K562 (cell line): ENCODE data around the gene SPINT4. TPM values are rescaled to one million over a fixed set of nuclear protein-coding genes. Genes with fewer than 3 reads are reported as not detected.

Experiments
- ATAC-seq: fragments of 200-7000 bp; cut with Tn5 transposase; 3 replicates; pipeline ENCODE4 v1.9.1; 2020; ENCODE audit warnings: moderate library complexity
- BruUV-seq: library from RNA; stranded (reverse); fragments of 400-500 nt; replicated peaks from 2 replicates; lab custom pipeline; 2021; lab: Mats Ljungman, UMichigan
- CTCF ChIA-PET: fragments of 300-600 bp; formaldehyde crosslinking; extraction: SDS; loops from one replicate; lab custom pipeline; 2021; ENCODE audit warnings: low intra/inter-chr PET ratio; lab: Yijun Ruan, JAX
- POLR2A ChIA-PET: fragments of 300-600, 350-650 bp; sonication (Branson Sonifier 250); formaldehyde crosslinking; extraction: SDS; loops from one replicate; lab custom pipeline; 2021; ENCODE audit warnings: antibody characterized with exemption, inconsistent platforms; lab: Yijun Ruan, JAX
- DNase-seq, 4 experiments: peaks; one replicate each; pipeline versions ENCODE4 v3.0.0 to v3.0.0-alpha.2; 2011 to 2018; ENCODE audit warnings: low spot score in 3 of 4, mixed read lengths in 3 of 4; ENCODE audit errors: extremely low read depth in 1 of 4
- FAIRE-seq: peaks from 2 replicates; lab custom pipeline; 2011; peaks lifted over from hg19 to GRCh38; lab: Jason Lieb, UNC
- H2AFZ ChIP-seq: 2 replicates; pipeline ENCODE4 v1.6.0; 2011; ENCODE audit warnings: low read depth, low read length, control low read depth, inconsistent platforms
- H3K27ac ChIP-seq: fragments of 200-600 bp; 3 replicates; pipeline ENCODE4 v1.8.0; 2011; ENCODE audit warnings: low read depth, mild to moderate bottlenecking, control low read depth, inconsistent platforms, low read length, moderate library complexity, mixed read lengths; ENCODE audit errors: extremely low read depth
- H3K27me3 ChIP-seq, 2 experiments: fragments of 300-600 bp in 1 of 2; 2 replicates in 1 of 2; 3 replicates in 1 of 2; pipeline versions ENCODE4 v1.6.0 to v1.8.0; 2011; ENCODE audit warnings: inconsistent platforms in 2 of 2, low read length in 2 of 2, mild to moderate bottlenecking in 1 of 2, mixed read lengths in 1 of 2, moderate library complexity in 1 of 2; ENCODE audit not compliant: control insufficient read depth in 2 of 2, insufficient read depth in 2 of 2
- H3K36me3 ChIP-seq: fragments of 300-600 bp; 3 replicates; pipeline ENCODE4 v1.8.0; 2011; ENCODE audit warnings: mild to moderate bottlenecking, low read length, inconsistent platforms; ENCODE audit not compliant: control insufficient read depth, insufficient read depth
- H3K4me1 ChIP-seq, 2 experiments: fragments of 200-600 bp in 1 of 2; replicated peaks in 1 of 2; 2 replicates in 1 of 2; 3 replicates in 1 of 2; pipeline versions ENCODE4 v1.5.1 to v1.8.0; 2011; ENCODE audit warnings: inconsistent platforms in 2 of 2, low read length in 2 of 2, mild to moderate bottlenecking in 1 of 2, mixed read lengths in 1 of 2, moderate library complexity in 1 of 2; ENCODE audit not compliant: control insufficient read depth in 2 of 2, insufficient read depth in 2 of 2
- H3K4me2 ChIP-seq: 2 replicates; pipeline ENCODE4 v1.6.1; 2011; ENCODE audit warnings: low read length, control low read depth, inconsistent platforms, mixed read lengths; ENCODE audit not compliant: insufficient read depth
- H3K4me3 ChIP-seq: fragments of 200-600 bp; sonication (generic), shearing (Covaris generic); 2 replicates; pipeline ENCODE4 v1.5.1; 2016; ENCODE audit warnings: control low read depth, inconsistent platforms
- H3K79me2 ChIP-seq: fragments of 200-600 bp; 3 replicates; pipeline ENCODE4 v1.8.0; 2011; ENCODE audit warnings: low read length, inconsistent platforms; ENCODE audit not compliant: control insufficient read depth, insufficient read depth
- H3K9ac ChIP-seq, 2 experiments: 2 replicates each; pipeline versions ENCODE4 v1.6.0 to v1.6.1; 2011; ENCODE audit warnings: low read depth in 2 of 2, low read length in 2 of 2, control low read depth in 1 of 2, inconsistent platforms in 1 of 2, mild to moderate bottlenecking in 1 of 2, mixed read lengths in 1 of 2; ENCODE audit not compliant: insufficient read depth in 1 of 2
- H3K9me1 ChIP-seq: one replicate; pipeline ENCODE4 v1.6.0; 2011; ENCODE audit warnings: inconsistent platforms, mild to moderate bottlenecking, low read length, moderate library complexity; ENCODE audit not compliant: control insufficient read depth, insufficient read depth
- H3K9me3 ChIP-seq: replicated peaks from 2 replicates; pipeline ENCODE4 v1.5.1; 2011; ENCODE audit warnings: low read depth, low read length, inconsistent platforms; ENCODE audit not compliant: control insufficient read depth, insufficient read depth
- H4K20me1 ChIP-seq: replicated peaks from 2 replicates; pipeline ENCODE4 v1.6.1; 2011; ENCODE audit warnings: low read length, inconsistent platforms, mixed read lengths; ENCODE audit not compliant: control insufficient read depth, insufficient read depth
- GATAD2B ChIP-seq: fragments of 450-650 bp; IDR thresholded peaks from 2 replicates; pipeline ENCODE4 v1.6.1; 2017; ENCODE audit warnings: mild to moderate bottlenecking, borderline replicate concordance
- MIER1 ChIP-seq: fragments of 450-650 bp; IDR thresholded peaks from 2 replicates; pipeline ENCODE4 v1.6.1; 2016; ENCODE audit warnings: antibody characterized with exemption, mild to moderate bottlenecking, low read depth
- SMARCC2 ChIP-seq: fragments of 450-650 bp; IDR thresholded peaks from 2 replicates; pipeline ENCODE4 v1.6.1; 2017; ENCODE audit warnings: antibody characterized with exemption, moderate library complexity, mild to moderate bottlenecking, low read depth
- WGBS: fragments of 100-300 bp; shearing (Covaris generic); methylation state at CpG from one replicate; pipeline ENCODE4 v1.1.6; 2016; ENCODE audit warnings: low coverage, mixed read lengths; ENCODE audit not compliant: insufficient coverage; ENCODE audit errors: missing lambda C conversion rate; 5-methylcytosine and 5-hydroxymethylcytosine counted together
- in situ Hi-C: fragments of 300-500 bp; cut with MboI; formaldehyde crosslinking; loops from 4 replicates; pipeline ENCODE4 v1.15.0; 2018; ENCODE audit warnings: inconsistent platforms, mixed read lengths
- intact Hi-C: fragments of 100-400 bp; cut with micrococcal nuclease; formaldehyde crosslinking; loops from 2 replicates; pipeline ENCODE4 v1.14.2; 2022
- polyA plus RNA-seq, 8 experiments: library from polyadenylated mRNA; depleted of rRNA in 4 of 8; stranded (reverse) in 5 of 8; unstranded in 3 of 8; fragments of >200 nt; fragmentation: Nextera tagmentation in 2 of 8; fragmentation: Illumina TruSeq in 1 of 8; extraction: Ambion mirVana in 2 of 8; extraction: Trizol in 1 of 8; gene quantifications; 2 replicates each; pipeline versions ENCODE4 v1.2.1 to v1.2.3, GENCODE V29; 2011 to 2014; ENCODE audit warnings: inconsistent platforms in 1 of 8, missing spikeins in 1 of 8
- total RNA-seq, 7 experiments: library from RNA; depleted of rRNA in 6 of 7; stranded (reverse); fragments of >200 nt in 6 of 7; fragmentation: Illumina TruSeq in 2 of 7; extraction: Trizol in 2 of 7; gene quantifications; 2 replicates each; pipeline versions ENCODE4 v1.2.1 to v1.2.3, GENCODE V29; 2011 to 2021; ENCODE audit warnings: low replicate concordance in 1 of 7
- TF ChIP-seq, protein P1 (sequence below): IDR thresholded peaks from 3 replicates; pipeline ENCODE4 v1.6.1; 2011; ENCODE audit warnings: borderline replicate concordance, mild to moderate bottlenecking, moderate library complexity; ENCODE audit not compliant: insufficient read length; ENCODE audit errors: extremely low read depth
- TF ChIP-seq, protein P2 (sequence below), 2 experiments: fragments of 450-650 bp; IDR thresholded peaks; 2 replicates each; pipeline ENCODE4 v1.6.1; 2016; ENCODE audit warnings: mild to moderate bottlenecking in 2 of 2, borderline replicate concordance in 1 of 2, low read depth in 1 of 2, moderate library complexity in 1 of 2

The SPINT4 gene
- total and polyA plus RNA-seq, 9 of the 15 experiments (the other 6 are each of a cell fraction or from before 2014, with no cell fraction given), result not detected

DNA sequence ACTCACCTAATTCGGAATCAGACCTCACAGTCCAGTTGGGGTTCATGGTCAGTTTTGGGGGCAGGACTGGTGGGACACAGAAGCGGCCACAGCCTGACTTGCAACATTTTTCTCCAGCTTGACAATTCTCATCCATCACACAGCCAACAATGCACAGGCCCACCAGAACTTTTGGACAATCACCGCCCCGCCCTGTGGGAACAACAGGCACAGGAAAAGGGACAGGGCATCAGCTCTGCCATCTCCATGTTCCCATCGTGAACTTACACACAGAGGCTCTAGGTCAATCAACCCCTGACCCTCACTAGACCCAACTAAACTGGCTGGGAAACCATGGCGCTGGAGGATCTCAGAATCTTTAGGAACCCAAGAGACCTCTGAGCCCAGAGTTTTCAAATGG lies 53.3 kb downstream of the SPINT4 start:
- DNase-seq (no peak), FAIRE-seq (no peak), ATAC-seq (no peak)
- TF ChIP-seq GATAD2B (no peak), SMARCC2 (no peak), MIER1 (no peak)
- TF ChIP-seq, protein P1, sequence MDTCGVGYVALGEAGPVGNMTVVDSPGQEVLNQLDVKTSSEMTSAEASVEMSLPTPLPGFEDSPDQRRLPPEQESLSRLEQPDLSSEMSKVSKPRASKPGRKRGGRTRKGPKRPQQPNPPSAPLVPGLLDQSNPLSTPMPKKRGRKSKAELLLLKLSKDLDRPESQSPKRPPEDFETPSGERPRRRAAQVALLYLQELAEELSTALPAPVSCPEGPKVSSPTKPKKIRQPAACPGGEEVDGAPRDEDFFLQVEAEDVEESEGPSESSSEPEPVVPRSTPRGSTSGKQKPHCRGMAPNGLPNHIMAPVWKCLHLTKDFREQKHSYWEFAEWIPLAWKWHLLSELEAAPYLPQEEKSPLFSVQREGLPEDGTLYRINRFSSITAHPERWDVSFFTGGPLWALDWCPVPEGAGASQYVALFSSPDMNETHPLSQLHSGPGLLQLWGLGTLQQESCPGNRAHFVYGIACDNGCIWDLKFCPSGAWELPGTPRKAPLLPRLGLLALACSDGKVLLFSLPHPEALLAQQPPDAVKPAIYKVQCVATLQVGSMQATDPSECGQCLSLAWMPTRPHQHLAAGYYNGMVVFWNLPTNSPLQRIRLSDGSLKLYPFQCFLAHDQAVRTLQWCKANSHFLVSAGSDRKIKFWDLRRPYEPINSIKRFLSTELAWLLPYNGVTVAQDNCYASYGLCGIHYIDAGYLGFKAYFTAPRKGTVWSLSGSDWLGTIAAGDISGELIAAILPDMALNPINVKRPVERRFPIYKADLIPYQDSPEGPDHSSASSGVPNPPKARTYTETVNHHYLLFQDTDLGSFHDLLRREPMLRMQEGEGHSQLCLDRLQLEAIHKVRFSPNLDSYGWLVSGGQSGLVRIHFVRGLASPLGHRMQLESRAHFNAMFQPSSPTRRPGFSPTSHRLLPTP, result no peak
- TF ChIP-seq, protein P2, sequence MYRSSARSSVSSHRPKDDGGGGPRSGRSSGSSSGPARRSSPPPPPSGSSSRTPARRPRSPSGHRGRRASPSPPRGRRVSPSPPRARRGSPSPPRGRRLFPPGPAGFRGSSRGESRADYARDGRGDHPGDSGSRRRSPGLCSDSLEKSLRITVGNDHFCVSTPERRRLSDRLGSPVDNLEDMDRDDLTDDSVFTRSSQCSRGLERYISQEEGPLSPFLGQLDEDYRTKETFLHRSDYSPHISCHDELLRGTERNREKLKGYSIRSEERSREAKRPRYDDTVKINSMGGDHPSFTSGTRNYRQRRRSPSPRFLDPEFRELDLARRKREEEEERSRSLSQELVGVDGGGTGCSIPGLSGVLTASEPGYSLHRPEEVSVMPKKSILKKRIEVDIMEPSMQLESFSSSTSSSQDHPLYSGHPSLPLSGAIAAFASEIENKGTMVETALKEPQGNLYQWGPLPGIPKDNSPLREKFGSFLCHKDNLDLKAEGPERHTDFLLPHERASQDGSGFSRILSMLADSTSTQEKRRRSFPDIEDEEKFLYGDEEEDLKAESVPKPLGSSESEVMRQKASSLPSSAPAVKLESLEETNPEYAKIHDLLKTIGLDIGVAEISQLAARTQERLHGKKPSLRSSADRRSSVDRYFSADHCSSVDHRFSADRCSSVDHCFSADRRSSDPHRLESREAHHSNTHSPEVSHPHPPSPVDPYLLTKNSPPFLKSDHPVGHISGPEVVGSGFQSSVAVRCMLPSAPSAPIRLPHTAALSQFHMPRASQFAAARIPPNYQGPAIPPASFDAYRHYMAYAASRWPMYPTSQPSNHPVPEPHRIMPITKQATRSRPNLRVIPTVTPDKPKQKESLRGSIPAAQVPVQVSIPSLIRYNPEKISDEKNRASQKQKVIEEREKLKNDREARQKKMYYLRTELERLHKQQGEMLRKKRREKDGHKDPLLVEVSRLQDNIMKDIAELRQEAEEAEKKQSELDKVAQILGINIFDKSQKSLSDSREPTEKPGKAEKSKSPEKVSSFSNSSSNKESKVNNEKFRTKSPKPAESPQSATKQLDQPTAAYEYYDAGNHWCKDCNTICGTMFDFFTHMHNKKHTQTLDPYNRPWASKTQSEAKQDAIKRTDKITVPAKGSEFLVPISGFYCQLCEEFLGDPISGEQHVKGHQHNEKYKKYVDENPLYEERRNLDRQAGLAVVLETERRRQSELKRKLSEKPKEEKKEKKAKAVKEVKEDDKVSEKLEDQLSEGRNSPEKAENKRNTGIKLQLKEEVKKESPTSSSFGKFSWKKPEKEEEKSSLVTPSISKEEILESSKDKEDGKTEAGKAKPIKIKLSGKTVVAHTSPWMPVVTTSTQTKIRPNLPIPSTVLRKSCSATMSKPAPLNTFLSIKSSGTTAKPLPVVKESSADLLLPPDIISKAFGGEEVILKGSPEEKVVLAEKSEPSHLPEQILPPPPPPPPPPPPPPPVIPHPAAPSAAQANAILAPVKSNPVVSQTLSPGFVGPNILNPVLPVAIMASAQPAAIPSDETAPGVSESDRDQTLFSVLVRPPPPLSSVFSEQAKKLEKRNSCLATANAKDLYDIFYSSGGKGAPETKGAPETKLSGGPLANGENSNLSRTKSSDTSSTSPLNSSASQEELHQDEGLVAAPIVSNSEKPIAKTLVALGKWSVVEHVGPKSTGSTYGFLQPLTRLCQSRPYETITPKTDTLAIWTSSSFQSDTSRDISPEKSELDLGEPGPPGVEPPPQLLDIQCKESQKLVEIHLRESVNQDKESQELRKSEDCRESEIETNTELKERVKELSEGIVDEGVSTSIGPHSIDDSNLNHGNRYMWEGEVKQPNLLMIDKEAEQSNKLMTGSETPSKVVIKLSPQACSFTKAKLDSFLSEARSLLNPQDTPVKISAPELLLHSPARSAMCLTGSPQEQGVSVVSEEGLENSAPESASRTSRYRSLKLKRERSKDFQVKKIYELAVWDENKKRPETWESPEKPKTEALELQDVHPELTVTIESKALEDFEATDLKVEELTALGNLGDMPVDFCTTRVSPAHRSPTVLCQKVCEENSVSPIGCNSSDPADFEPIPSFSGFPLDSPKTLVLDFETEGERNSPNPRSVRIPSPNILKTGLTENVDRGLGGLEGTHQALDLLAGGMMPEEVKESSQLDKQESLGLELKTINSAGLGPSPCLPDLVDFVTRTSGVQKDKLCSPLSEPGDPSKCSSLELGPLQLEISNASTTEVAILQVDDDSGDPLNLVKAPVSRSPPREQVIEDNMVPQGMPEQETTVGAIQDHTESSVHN (IDR thresholded peaks at IDR 0.05; ENCODE audit: borderline replicate concordance in 1 of 2, low read depth in 1 of 2), result no peak
- H3K9me1 ChIP-seq, result no peaks in the 10 kb centered on the region
- peaks cover 5 to 8% of the 10 kb centered on the region in 2 experiments for H3K27me3 ChIP-seq
- no peak overlapping the region for H3K27ac ChIP-seq
- H3K4me2 ChIP-seq, result no peak overlapping the region
- in situ Hi-C loops, result loop anchor here (10.0 kb wide), 1 partner anchor 321 kb away; no protein-coding TSS in a partner anchor
- no peak overlapping the region for H3K9ac ChIP-seq
- BruUV-seq, result no TSS peak
- H3K4me3 ChIP-seq, result no peak overlapping the region
- no peaks in the 10 kb centered on the region for H3K79me2 ChIP-seq
- H3K9me3 ChIP-seq, result no peaks in the 10 kb centered on the region
- ChIA-PET POLR2A (no interaction called here), CTCF (interaction anchor here (0.6 kb wide), 1 partner anchor 191 kb away, joined by 3 read pairs; no protein-coding TSS in a partner anchor)
- peaks cover 0 to 11% of the 10 kb centered on the region in 2 experiments; a peak in 4 of 5 replicates for H3K4me1 ChIP-seq
- intact Hi-C loops, result no loop called here
- H3K36me3 ChIP-seq, result no peaks in the 10 kb centered on the region
- no peaks in the 10 kb centered on the region for H4K20me1 ChIP-seq
- 5% methylated on average over 6 of the region's 6 CpGs for WGBS
- H2AFZ ChIP-seq, result no peak overlapping the region
